ENCODE results near the gene P2RX1.

GRCh38 chr17:3865176-3865575 is 51.1 kb downstream of the P2RX1 start:
- TF ChIP-seq CTCF (IDR thresholded peaks at IDR 0.05; ENCODE audit: low read depth, low read length, missing input control) (no peak), REST (IDR thresholded peaks at IDR 0.05) (no peak), EGR1 (IDR thresholded peaks at IDR 0.05; ENCODE audit: low read depth in 2 of 2) (no peak), MAX (IDR thresholded peaks at IDR 0.05) (no peak), ZBTB33 (IDR thresholded peaks at IDR 0.05) (no peak), RAD21 (IDR thresholded peaks at IDR 0.05) (no peak), HNF4G (IDR thresholded peaks at IDR 0.05) (no peak), ATF3 (IDR thresholded peaks at IDR 0.05) (no peak), GABPA (IDR thresholded peaks at IDR 0.05 in 1 of 2, conservative IDR thresholded peaks at IDR 0.05 in 1 of 2) (no peak)
